K562 (cell line): ENCODE measurements around the gene ECSIT. TPM values are rescaled to one million over a fixed set of nuclear protein-coding genes. Genes with fewer than 3 reads are reported as not detected.

Source experiments
- CUX1 ChIP-seq: fragments of 200-800 bp; sonication (Bioruptor generic); IDR thresholded peaks from 2 replicates; pipeline ENCODE4 v1.6.1; 2016; ENCODE audit warnings: missing genetic modification characterization, missing compliant biosample characterization
- SAP30 ChIP-seq: fragments of 200-600 bp; sonication (generic); IDR thresholded peaks from 2 replicates; pipeline ENCODE4 v1.6.1; 2012; ENCODE audit warnings: borderline replicate concordance, low read depth, mild to moderate bottlenecking, moderate library complexity, low read length, control low read depth, inconsistent platforms; ENCODE audit not compliant: insufficient read depth, poor library complexity, severe bottlenecking
- SMAD4 ChIP-seq: fragments of 250-450 bp; sonication (Bioruptor Pico); conservative IDR thresholded peaks from 2 replicates; pipeline ENCODE4 v1.8.0; 2021; ENCODE audit warnings: inconsistent platforms, mild to moderate bottlenecking, moderate library complexity
- SMARCA5 ChIP-seq: fragments of 450-650 bp; IDR thresholded peaks from 2 replicates; pipeline ENCODE4 v1.6.1; 2016
- SPI1 ChIP-seq: IDR thresholded peaks from 2 replicates; pipeline ENCODE4 v1.6.1; 2011; ENCODE audit warnings: low read depth, low read length, control low read depth, borderline replicate concordance
- TCF3 ChIP-seq: sonication (generic); formaldehyde crosslinking; IDR thresholded peaks from 2 replicates; pipeline ENCODE4 v1.4.0; 2020; ENCODE audit warnings: mild to moderate bottlenecking, missing genetic modification reagents
- TEAD2 ChIP-seq: fragments of 450-650 bp; IDR thresholded peaks from 2 replicates; pipeline ENCODE4 v1.6.1; 2016; ENCODE audit warnings: missing genetic modification characterization, control low read depth, missing compliant biosample characterization
- ZC3H8 ChIP-seq: fragments of 450-650 bp; IDR thresholded peaks from 2 replicates; pipeline ENCODE4 v1.6.1; 2017
- ZNF324 ChIP-seq: fragments of 250-450 bp; sonication (Bioruptor Pico); IDR thresholded peaks from 2 replicates; pipeline ENCODE4 v1.4.0; 2020; ENCODE audit warnings: mild to moderate bottlenecking
- ZNF354B ChIP-seq: fragments of 250-450 bp; sonication (Bioruptor Pico); IDR thresholded peaks from 2 replicates; pipeline ENCODE4 v1.4.0; 2020
- polyA plus RNA-seq, 8 experiments: library from polyadenylated mRNA; depleted of rRNA in 4 of 8; stranded (reverse) in 5 of 8; unstranded in 3 of 8; fragments of >200 nt; fragmentation: Nextera tagmentation in 2 of 8; fragmentation: Illumina TruSeq in 1 of 8; extraction: Ambion mirVana in 2 of 8; extraction: Trizol in 1 of 8; gene quantifications; 2 replicates each; pipeline versions ENCODE4 v1.2.1 to v1.2.3, GENCODE V29; 2011 to 2014; ENCODE audit warnings: inconsistent platforms in 1 of 8, missing spikeins in 1 of 8
- total RNA-seq, 7 experiments: library from RNA; depleted of rRNA in 6 of 7; stranded (reverse); fragments of >200 nt in 6 of 7; fragmentation: Illumina TruSeq in 2 of 7; extraction: Trizol in 2 of 7; gene quantifications; 2 replicates each; pipeline versions ENCODE4 v1.2.1 to v1.2.3, GENCODE V29; 2011 to 2021; ENCODE audit warnings: low replicate concordance in 1 of 7
- TF ChIP-seq, protein P1 (sequence below): sonication (generic); formaldehyde crosslinking; IDR thresholded peaks from 2 replicates; pipeline ENCODE4 v1.8.0; 2022; ENCODE audit warnings: missing genetic modification reagents, mild to moderate bottlenecking, borderline replicate concordance
- TF ChIP-seq, protein P2 (sequence below): fragments of 250-450 bp; sonication (Bioruptor Pico); IDR thresholded peaks from 2 replicates; pipeline ENCODE4 v1.4.0; 2020
- TF ChIP-seq, protein P3 (sequence below): IDR thresholded peaks from 2 replicates; pipeline ENCODE4 v1.6.1; 2012; ENCODE audit warnings: low read depth, low read length, improper control_type of control experiment, borderline replicate concordance

Gene ECSIT
- total and polyA plus RNA-seq, 9 of the 15 experiments (the other 6 are each of a cell fraction or from before 2014, with no cell fraction given): 1.1 to 82.5 (median 43.9) TPM

DNA sequence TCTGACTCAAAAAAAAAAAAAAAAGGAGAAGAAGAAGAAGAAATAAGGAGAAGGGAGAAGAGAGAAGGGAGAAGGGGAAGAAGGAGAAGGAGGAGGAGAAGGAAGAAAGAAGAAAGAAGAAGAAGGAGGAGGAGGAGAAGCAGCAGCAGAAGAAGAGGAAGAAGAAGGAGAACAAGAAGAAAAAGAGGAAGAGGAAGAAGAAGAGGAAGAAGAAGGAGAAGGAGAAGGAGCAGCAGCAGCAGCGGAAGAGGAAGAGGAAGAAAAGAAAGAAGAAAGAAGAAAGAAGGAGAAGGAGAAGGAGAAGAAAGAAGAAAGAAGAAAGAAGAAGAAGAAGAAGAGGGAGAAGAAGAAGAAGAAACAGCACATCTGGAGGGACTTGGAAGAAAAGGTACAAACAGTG, 5.6 kb upstream of the ECSIT start (continued):
- TF ChIP-seq ZNF354B: no peak
- no peak for TF ChIP-seq TCF3 (CRISPR knock-in tag)
- TF ChIP-seq SMARCA5: 0 out of 2 replicates have a peak, but pooled peaks have one; percentile 29
- TF ChIP-seq, protein P1, sequence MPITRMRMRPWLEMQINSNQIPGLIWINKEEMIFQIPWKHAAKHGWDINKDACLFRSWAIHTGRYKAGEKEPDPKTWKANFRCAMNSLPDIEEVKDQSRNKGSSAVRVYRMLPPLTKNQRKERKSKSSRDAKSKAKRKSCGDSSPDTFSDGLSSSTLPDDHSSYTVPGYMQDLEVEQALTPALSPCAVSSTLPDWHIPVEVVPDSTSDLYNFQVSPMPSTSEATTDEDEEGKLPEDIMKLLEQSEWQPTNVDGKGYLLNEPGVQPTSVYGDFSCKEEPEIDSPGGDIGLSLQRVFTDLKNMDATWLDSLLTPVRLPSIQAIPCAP (CRISPR knock-in tag): no peak
- TF ChIP-seq TEAD2 (tag): no peak
- TF ChIP-seq SAP30: no peak
- no peak for TF ChIP-seq ZNF324 (CRISPR knock-in tag)
- TF ChIP-seq, protein P2, sequence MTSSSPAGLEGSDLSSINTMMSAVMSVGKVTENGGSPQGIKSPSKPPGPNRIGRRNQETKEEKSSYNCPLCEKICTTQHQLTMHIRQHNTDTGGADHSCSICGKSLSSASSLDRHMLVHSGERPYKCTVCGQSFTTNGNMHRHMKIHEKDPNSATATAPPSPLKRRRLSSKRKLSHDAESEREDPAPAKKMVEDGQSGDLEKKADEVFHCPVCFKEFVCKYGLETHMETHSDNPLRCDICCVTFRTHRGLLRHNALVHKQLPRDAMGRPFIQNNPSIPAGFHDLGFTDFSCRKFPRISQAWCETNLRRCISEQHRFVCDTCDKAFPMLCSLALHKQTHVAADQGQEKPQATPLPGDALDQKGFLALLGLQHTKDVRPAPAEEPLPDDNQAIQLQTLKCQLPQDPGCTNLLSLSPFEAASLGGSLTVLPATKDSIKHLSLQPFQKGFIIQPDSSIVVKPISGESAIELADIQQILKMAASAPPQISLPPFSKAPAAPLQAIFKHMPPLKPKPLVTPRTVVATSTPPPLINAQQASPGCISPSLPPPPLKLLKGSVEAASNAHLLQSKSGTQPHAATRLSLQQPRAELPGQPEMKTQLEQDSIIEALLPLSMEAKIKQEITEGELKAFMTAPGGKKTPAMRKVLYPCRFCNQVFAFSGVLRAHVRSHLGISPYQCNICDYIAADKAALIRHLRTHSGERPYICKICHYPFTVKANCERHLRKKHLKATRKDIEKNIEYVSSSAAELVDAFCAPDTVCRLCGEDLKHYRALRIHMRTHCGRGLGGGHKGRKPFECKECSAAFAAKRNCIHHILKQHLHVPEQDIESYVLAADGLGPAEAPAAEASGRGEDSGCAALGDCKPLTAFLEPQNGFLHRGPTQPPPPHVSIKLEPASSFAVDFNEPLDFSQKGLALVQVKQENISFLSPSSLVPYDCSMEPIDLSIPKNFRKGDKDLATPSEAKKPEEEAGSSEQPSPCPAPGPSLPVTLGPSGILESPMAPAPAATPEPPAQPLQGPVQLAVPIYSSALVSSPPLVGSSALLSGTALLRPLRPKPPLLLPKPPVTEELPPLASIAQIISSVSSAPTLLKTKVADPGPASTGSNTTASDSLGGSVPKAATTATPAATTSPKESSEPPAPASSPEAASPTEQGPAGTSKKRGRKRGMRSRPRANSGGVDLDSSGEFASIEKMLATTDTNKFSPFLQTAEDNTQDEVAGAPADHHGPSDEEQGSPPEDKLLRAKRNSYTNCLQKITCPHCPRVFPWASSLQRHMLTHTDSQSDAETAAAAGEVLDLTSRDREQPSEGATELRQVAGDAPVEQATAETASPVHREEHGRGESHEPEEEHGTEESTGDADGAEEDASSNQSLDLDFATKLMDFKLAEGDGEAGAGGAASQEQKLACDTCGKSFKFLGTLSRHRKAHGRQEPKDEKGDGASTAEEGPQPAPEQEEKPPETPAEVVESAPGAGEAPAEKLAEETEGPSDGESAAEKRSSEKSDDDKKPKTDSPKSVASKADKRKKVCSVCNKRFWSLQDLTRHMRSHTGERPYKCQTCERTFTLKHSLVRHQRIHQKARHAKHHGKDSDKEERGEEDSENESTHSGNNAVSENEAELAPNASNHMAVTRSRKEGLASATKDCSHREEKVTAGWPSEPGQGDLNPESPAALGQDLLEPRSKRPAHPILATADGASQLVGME (CRISPR knock-in tag): no peak
- no peak for TF ChIP-seq SMAD4
- no peak for TF ChIP-seq ZC3H8
- TF ChIP-seq, protein P3, sequence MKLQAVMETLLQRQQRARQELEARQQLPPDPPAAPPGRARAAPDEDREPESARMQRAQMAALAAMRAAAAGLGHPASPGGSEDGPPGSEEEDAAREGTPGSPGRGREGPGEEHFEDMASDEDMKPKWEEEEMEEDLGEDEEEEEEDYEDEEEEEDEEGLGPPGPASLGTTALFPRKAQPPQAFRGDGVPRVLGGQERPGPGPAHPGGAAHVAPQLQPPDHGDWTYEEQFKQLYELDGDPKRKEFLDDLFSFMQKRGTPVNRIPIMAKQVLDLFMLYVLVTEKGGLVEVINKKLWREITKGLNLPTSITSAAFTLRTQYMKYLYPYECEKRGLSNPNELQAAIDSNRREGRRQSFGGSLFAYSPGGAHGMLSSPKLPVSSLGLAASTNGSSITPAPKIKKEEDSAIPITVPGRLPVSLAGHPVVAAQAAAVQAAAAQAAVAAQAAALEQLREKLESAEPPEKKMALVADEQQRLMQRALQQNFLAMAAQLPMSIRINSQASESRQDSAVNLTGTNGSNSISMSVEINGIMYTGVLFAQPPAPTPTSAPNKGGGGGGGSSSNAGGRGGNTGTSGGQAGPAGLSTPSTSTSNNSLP: no peak
- no peak for TF ChIP-seq CUX1 (CRISPR knock-in tag)
- peak; percentile 75 for TF ChIP-seq SPI1
